SK-N-SH treated with all-trans-retinoic acid at 6 μM for 48 hours (cell line): Measurements from ENCODE around the gene IL24.

ENCODE experiments used
- ATAC-seq: fragments of 200-7000 bp; cut with Tn5 transposase; 3 replicates; pipeline ENCODE4 v1.9.1; 2020; ENCODE audit warnings: mild to moderate bottlenecking, moderate library complexity
- ARNTL ChIP-seq: fragments of 450-650 bp; formaldehyde crosslinking; IDR thresholded peaks from 2 replicates; pipeline ENCODE4 v1.5.0; 2020; ENCODE audit warnings: low read depth, mild to moderate bottlenecking, moderate library complexity, borderline replicate concordance
- BACH2 ChIP-seq: fragments of 250-450 bp; sonication (Bioruptor Pico); IDR thresholded peaks from 2 replicates; pipeline ENCODE4 v1.9.0; 2021; ENCODE audit warnings: mild to moderate bottlenecking, borderline replicate concordance
- CSDC2 ChIP-seq: fragments of 250-450 bp; sonication (Bioruptor Pico); IDR thresholded peaks from 2 replicates; pipeline ENCODE4 v1.5.0; 2020; ENCODE audit warnings: mild to moderate bottlenecking, moderate library complexity
- ESRRG ChIP-seq: fragments of 250-450 bp; sonication (Bioruptor Pico); IDR thresholded peaks from 2 replicates; pipeline ENCODE4 v1.6.1; 2021; ENCODE audit warnings: mild to moderate bottlenecking
- GLIS3 ChIP-seq: fragments of 250-450 bp; sonication (Bioruptor Pico); IDR thresholded peaks from 2 replicates; pipeline ENCODE4 v1.5.0; 2020; ENCODE audit warnings: mild to moderate bottlenecking, moderate library complexity
- ISL1 ChIP-seq: fragments of 250-450 bp; sonication (Bioruptor Pico); IDR thresholded peaks from 2 replicates; pipeline ENCODE4 v2.1.2; 2022; ENCODE audit warnings: mild to moderate bottlenecking, moderate library complexity
- OSR1 ChIP-seq: fragments of 250-450 bp; sonication (Bioruptor Pico); IDR thresholded peaks from 2 replicates; pipeline ENCODE4 v1.8.0; 2022; ENCODE audit warnings: moderate library complexity, mild to moderate bottlenecking, inconsistent platforms
- PPARA ChIP-seq: fragments of 250-450 bp; sonication (Bioruptor Pico); IDR thresholded peaks from 2 replicates; pipeline ENCODE4 v1.5.0; 2020; ENCODE audit warnings: mild to moderate bottlenecking, borderline replicate concordance
- RARB ChIP-seq: fragments of 250-450 bp; sonication (Bioruptor Pico); IDR thresholded peaks from 2 replicates; pipeline ENCODE4 v1.8.0; 2021; ENCODE audit warnings: mild to moderate bottlenecking, moderate library complexity
- SNAI2 ChIP-seq: fragments of 250-450 bp; sonication (Bioruptor Pico); IDR thresholded peaks from 2 replicates; pipeline ENCODE4 v1.5.0; 2020; ENCODE audit warnings: mild to moderate bottlenecking, moderate library complexity
- TCF4 ChIP-seq: fragments of 250-450 bp; sonication (Bioruptor Pico); IDR thresholded peaks from 2 replicates; pipeline ENCODE4 v1.8.0; 2021; ENCODE audit warnings: mild to moderate bottlenecking, moderate library complexity, borderline replicate concordance
- TOX ChIP-seq: fragments of 250-450 bp; sonication (Bioruptor Pico); IDR thresholded peaks from 2 replicates; pipeline ENCODE4 v1.8.0; 2021; ENCODE audit warnings: mild to moderate bottlenecking, moderate library complexity, borderline replicate concordance
- ZC3H10 ChIP-seq: fragments of 250-450 bp; sonication (Bioruptor Pico); IDR thresholded peaks from 2 replicates; pipeline ENCODE4 v1.5.1; 2021; ENCODE audit warnings: mild to moderate bottlenecking, moderate library complexity
- ZFP3 ChIP-seq: fragments of 250-450 bp; sonication (Bioruptor Pico); IDR thresholded peaks from 2 replicates; pipeline ENCODE4 v1.5.0; 2020; ENCODE audit warnings: mild to moderate bottlenecking, moderate library complexity
- ZFP30 ChIP-seq: fragments of 450-650 bp; formaldehyde crosslinking; IDR thresholded peaks from 2 replicates; pipeline ENCODE4 v1.5.0; 2022; ENCODE audit warnings: mild to moderate bottlenecking, moderate library complexity
- ZNF565 ChIP-seq: fragments of 450-650 bp; formaldehyde crosslinking; conservative IDR thresholded peaks from 2 replicates; pipeline ENCODE4 v1.5.0; 2020; ENCODE audit warnings: low read depth, mild to moderate bottlenecking, moderate library complexity
- ZNF70 ChIP-seq: fragments of 450-650 bp; formaldehyde crosslinking; IDR thresholded peaks from 2 replicates; pipeline ENCODE4 v1.5.0; 2020; ENCODE audit warnings: mild to moderate bottlenecking, moderate library complexity
- ZNF8 ChIP-seq: fragments of 450-650 bp; formaldehyde crosslinking; IDR thresholded peaks from 2 replicates; pipeline ENCODE4 v1.5.0; 2020; ENCODE audit warnings: mild to moderate bottlenecking, moderate library complexity
- TF ChIP-seq, protein P1 (sequence below): fragments of 250-450 bp; sonication (Bioruptor Pico); IDR thresholded peaks from 2 replicates; pipeline ENCODE4 v1.5.0; 2020; ENCODE audit warnings: mild to moderate bottlenecking, moderate library complexity
- TF ChIP-seq, protein P2 (sequence below): fragments of 250-450 bp; sonication (Bioruptor Pico); IDR thresholded peaks from 2 replicates; pipeline ENCODE4 v1.5.1; 2020; ENCODE audit warnings: low read depth, mild to moderate bottlenecking, moderate library complexity
- TF ChIP-seq, protein P3 (sequence below): fragments of 250-450 bp; sonication (Bioruptor Pico); IDR thresholded peaks from 2 replicates; pipeline ENCODE4 v1.8.0; 2021; ENCODE audit warnings: low read depth, mild to moderate bottlenecking, moderate library complexity, borderline replicate concordance
- TF ChIP-seq, protein P4 (sequence below): fragments of 250-450 bp; sonication (Bioruptor Pico); IDR thresholded peaks from 2 replicates; pipeline ENCODE4 v1.8.0; 2020; ENCODE audit warnings: mild to moderate bottlenecking, moderate library complexity, borderline replicate concordance
- TF ChIP-seq, protein P5 (sequence below): fragments of 250-450 bp; sonication (Bioruptor Pico); IDR thresholded peaks from 2 replicates; pipeline ENCODE4 v1.5.1; 2021; ENCODE audit warnings: mild to moderate bottlenecking, moderate library complexity

IL24 gene

DNA sequence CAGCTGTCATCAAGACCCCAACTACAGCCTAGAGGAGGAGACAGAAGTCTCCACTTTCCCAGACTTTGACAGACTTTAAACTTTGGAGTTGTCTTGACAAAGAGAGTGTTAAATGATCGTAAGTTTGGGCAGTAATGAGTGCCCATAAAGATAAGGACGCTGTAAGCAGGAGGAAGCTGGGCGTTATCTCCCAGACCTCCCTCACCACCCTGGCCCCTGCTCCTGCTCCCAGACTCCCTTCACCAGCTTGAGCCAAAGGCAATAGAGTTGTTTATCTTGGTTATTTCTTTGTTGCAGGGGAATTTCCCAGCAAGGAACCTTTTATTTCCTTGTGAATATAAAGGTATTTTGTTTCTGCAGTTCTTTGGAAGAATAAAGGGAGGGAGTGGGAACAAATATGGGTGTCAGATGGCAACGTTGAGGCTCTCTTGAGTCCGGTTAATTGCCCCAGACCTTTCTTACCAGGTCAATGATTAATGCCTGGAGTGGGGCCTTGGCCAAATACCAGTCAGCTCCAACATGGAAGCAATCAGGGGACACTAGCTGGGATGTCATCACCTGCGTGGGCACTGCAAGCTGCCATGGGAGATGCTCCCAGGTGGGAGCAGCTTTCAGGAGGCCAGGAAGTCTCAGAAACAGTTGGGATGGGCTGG lies 44.6 kb downstream of the IL24 start:
- no peak for ATAC-seq
- no peak for TF ChIP-seq SNAI2 (CRISPR knock-in tag)
- TF ChIP-seq PPARA (CRISPR knock-in tag), result no peak
- no peak for TF ChIP-seq ISL1
- TF ChIP-seq ZNF565 (CRISPR knock-in tag), result no peak
- no peak for TF ChIP-seq GLIS3

DNA sequence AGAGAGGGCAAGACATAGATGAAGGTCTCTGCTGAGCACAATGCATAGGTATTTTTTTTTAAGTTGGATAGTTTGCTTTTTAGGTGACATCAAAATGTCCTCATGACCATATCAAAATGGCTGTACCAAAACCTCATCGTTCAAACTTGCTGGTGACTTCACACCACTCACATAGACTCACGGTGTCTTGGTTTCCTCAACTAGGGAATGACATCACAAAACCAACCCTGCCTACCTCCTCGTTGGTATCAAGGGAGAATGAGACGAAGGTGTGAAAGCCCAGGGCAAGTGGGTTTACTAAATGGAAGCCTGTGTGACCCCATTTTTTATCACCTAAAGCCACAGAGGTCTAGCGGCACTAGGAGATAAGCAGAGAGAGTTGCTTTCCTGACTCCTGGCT lies 47.5 kb downstream of the IL24 start:
- TF ChIP-seq, protein P1, sequence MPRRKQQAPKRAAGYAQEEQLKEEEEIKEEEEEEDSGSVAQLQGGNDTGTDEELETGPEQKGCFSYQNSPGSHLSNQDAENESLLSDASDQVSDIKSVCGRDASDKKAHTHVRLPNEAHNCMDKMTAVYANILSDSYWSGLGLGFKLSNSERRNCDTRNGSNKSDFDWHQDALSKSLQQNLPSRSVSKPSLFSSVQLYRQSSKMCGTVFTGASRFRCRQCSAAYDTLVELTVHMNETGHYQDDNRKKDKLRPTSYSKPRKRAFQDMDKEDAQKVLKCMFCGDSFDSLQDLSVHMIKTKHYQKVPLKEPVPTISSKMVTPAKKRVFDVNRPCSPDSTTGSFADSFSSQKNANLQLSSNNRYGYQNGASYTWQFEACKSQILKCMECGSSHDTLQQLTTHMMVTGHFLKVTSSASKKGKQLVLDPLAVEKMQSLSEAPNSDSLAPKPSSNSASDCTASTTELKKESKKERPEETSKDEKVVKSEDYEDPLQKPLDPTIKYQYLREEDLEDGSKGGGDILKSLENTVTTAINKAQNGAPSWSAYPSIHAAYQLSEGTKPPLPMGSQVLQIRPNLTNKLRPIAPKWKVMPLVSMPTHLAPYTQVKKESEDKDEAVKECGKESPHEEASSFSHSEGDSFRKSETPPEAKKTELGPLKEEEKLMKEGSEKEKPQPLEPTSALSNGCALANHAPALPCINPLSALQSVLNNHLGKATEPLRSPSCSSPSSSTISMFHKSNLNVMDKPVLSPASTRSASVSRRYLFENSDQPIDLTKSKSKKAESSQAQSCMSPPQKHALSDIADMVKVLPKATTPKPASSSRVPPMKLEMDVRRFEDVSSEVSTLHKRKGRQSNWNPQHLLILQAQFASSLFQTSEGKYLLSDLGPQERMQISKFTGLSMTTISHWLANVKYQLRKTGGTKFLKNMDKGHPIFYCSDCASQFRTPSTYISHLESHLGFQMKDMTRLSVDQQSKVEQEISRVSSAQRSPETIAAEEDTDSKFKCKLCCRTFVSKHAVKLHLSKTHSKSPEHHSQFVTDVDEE, result no peak
- TF ChIP-seq ZFP3 (CRISPR knock-in tag) (no peak), ZNF565 (CRISPR knock-in tag) (no peak), BACH2 (CRISPR knock-in tag) (no peak), CSDC2 (CRISPR knock-in tag) (no peak), OSR1 (CRISPR knock-in tag) (no peak), ZNF70 (no peak), ESRRG (CRISPR knock-in tag) (no peak), ZNF8 (no peak), RARB (CRISPR knock-in tag) (no peak), ISL1 (no peak), ZFP30 (CRISPR knock-in tag) (no peak), PPARA (CRISPR knock-in tag) (no peak), TOX (no peak), TCF4 (no peak), SNAI2 (CRISPR knock-in tag) (no peak), ARNTL (no peak)
- TF ChIP-seq, protein P2, sequence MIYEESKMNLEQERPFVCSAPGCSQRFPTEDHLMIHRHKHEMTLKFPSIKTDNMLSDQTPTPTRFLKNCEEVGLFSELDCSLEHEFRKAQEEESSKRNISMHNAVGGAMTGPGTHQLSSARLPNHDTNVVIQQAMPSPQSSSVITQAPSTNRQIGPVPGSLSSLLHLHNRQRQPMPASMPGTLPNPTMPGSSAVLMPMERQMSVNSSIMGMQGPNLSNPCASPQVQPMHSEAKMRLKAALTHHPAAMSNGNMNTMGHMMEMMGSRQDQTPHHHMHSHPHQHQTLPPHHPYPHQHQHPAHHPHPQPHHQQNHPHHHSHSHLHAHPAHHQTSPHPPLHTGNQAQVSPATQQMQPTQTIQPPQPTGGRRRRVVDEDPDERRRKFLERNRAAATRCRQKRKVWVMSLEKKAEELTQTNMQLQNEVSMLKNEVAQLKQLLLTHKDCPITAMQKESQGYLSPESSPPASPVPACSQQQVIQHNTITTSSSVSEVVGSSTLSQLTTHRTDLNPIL (CRISPR knock-in tag), result no peak
- TF ChIP-seq, protein P3, sequence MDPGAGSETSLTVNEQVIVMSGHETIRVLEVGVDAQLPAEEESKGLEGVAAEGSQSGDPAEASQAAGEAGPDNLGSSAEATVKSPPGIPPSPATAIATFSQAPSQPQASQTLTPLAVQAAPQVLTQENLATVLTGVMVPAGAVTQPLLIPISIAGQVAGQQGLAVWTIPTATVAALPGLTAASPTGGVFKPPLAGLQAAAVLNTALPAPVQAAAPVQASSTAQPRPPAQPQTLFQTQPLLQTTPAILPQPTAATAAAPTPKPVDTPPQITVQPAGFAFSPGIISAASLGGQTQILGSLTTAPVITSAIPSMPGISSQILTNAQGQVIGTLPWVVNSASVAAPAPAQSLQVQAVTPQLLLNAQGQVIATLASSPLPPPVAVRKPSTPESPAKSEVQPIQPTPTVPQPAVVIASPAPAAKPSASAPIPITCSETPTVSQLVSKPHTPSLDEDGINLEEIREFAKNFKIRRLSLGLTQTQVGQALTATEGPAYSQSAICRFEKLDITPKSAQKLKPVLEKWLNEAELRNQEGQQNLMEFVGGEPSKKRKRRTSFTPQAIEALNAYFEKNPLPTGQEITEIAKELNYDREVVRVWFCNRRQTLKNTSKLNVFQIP (CRISPR knock-in tag), result no peak
- TF ChIP-seq, protein P4, sequence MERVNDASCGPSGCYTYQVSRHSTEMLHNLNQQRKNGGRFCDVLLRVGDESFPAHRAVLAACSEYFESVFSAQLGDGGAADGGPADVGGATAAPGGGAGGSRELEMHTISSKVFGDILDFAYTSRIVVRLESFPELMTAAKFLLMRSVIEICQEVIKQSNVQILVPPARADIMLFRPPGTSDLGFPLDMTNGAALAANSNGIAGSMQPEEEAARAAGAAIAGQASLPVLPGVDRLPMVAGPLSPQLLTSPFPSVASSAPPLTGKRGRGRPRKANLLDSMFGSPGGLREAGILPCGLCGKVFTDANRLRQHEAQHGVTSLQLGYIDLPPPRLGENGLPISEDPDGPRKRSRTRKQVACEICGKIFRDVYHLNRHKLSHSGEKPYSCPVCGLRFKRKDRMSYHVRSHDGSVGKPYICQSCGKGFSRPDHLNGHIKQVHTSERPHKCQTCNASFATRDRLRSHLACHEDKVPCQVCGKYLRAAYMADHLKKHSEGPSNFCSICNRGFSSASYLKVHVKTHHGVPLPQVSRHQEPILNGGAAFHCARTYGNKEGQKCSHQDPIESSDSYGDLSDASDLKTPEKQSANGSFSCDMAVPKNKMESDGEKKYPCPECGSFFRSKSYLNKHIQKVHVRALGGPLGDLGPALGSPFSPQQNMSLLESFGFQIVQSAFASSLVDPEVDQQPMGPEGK (CRISPR knock-in tag), result no peak
- TF ChIP-seq, all 23 proteins: peak for 0
- no peak for ATAC-seq

DNA sequence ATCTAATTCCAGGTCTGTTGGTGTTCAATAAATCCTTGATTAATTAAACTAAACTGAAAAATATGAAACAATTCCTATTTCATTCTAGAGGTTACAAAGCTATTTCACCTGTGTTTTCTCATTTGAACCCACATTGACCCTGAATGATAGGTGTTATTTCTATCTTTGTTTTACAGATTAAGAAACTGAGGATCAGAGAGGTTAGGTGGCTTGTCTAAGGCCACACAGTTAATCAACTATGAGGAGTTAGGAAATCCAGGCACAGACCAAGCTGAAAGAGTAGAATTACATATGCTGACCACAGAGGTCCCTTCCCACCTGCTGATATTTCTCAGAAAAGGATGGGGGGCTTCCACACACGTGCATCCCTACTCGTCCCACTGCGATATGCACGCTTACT lies 48.5 kb downstream of the IL24 start:
- no peak for ATAC-seq
- TF ChIP-seq RARB (CRISPR knock-in tag) (no peak), TOX (no peak), OSR1 (CRISPR knock-in tag) (no peak), TCF4 (no peak), ZNF565 (CRISPR knock-in tag) (no peak), ZNF70 (no peak), ISL1 (no peak), BACH2 (CRISPR knock-in tag) (no peak), ARNTL (no peak), ZC3H10 (CRISPR knock-in tag) (no peak)
- TF ChIP-seq, protein P4 (CRISPR knock-in tag), result no peak
- TF ChIP-seq, protein P2 (CRISPR knock-in tag), result no peak
- TF ChIP-seq, protein P5, sequence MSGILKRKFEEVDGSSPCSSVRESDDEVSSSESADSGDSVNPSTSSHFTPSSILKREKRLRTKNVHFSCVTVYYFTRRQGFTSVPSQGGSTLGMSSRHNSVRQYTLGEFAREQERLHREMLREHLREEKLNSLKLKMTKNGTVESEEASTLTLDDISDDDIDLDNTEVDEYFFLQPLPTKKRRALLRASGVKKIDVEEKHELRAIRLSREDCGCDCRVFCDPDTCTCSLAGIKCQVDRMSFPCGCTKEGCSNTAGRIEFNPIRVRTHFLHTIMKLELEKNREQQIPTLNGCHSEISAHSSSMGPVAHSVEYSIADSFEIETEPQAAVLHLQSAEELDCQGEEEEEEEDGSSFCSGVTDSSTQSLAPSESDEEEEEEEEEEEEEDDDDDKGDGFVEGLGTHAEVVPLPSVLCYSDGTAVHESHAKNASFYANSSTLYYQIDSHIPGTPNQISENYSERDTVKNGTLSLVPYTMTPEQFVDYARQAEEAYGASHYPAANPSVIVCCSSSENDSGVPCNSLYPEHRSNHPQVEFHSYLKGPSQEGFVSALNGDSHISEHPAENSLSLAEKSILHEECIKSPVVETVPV (CRISPR knock-in tag), result no peak
- TF ChIP-seq, protein P3 (CRISPR knock-in tag), result no peak
